Activated CD4-positive, alpha-beta T cell treated with anti-CD3 and anti-CD28 coated beads, Interleukin-10, Interleukin-2, amounts not matched to agents 100 ng/mL and 50 ng/mL, durations not matched to agents 16 hours and 8 hours (primary cell): Measurements from ENCODE around the gene CACNA1C.
A peak's percentile ranks its signal among the peaks of the same experiment; 100 is the strongest.
"Not testable (repeated sequence)": the region's sequence is repeated elsewhere in the genome, so short reads cannot be mapped to it uniquely, and the experiment has no call there.

Experiments used
- DNase-seq: peaks from one replicate; pipeline ENCODE4 v3.0.0-alpha.2; 2020

The CACNA1C gene

GRCh38 chr12:2236506-2237294, 183.9 kb downstream of the CACNA1C start:
- no peak for DNase-seq

GRCh38 chr12:2238111-2238510, 185.3 kb downstream of the CACNA1C start:
- no peak for DNase-seq

GRCh38 chr12:2239381-2239871, 186.6 kb downstream of the CACNA1C start:
- DNase-seq, result no peak

GRCh38 chr12:2240390-2240789, 187.6 kb downstream of the CACNA1C start:
- DNase-seq, result no peak

- DNase-seq, result no peak
These were observed 188.2 kb downstream of the CACNA1C start for GRCh38 chr12:2240984-2241383.

- DNase-seq, result no peak
These were observed 189.4 kb downstream of the CACNA1C start for GRCh38 chr12:2242216-2242615.

- DNase-seq, result no peak
These were observed 190.0 kb downstream of the CACNA1C start for GRCh38 chr12:2242816-2243215.

GRCh38 chr12:2243275-2243674, 190.5 kb downstream of the CACNA1C start:
- no peak for DNase-seq

- no peak for DNase-seq
These were observed 191.4 kb downstream of the CACNA1C start for GRCh38 chr12:2244013-2244861.

GRCh38 chr12:2246358-2246757, 193.6 kb downstream of the CACNA1C start:
- DNase-seq, result no peak

- DNase-seq, result no peak
These were observed 194.3 kb downstream of the CACNA1C start for GRCh38 chr12:2247120-2247519.

- no peak for DNase-seq
These were observed 194.8 kb downstream of the CACNA1C start for GRCh38 chr12:2247596-2247995.

- DNase-seq, result no peak
These were observed 195.5 kb downstream of the CACNA1C start for GRCh38 chr12:2248087-2248900.

GRCh38 chr12:2248901-2249381, 196.2 kb downstream of the CACNA1C start:
- DNase-seq, result peak; percentile 16

- no peak for DNase-seq
These were observed 198.0 kb downstream of the CACNA1C start for GRCh38 chr12:2250797-2251196.

- DNase-seq, result no peak
These were observed 198.9 kb downstream of the CACNA1C start for GRCh38 chr12:2251526-2252209.

- no peak for DNase-seq
These were observed 202.5 kb downstream of the CACNA1C start for GRCh38 chr12:2255311-2255710.

- DNase-seq, result not testable (repeated sequence)
These were observed 202.9 kb downstream of the CACNA1C start for GRCh38 chr12:2255731-2256130.

GRCh38 chr12:2256453-2256852, 203.7 kb downstream of the CACNA1C start:
- no peak for DNase-seq

GRCh38 chr12:2256915-2257314, 204.1 kb downstream of the CACNA1C start:
- DNase-seq, result no peak

GRCh38 chr12:2258025-2258424, 205.2 kb downstream of the CACNA1C start:
- DNase-seq, result no peak

GRCh38 chr12:2259369-2259768, 206.6 kb downstream of the CACNA1C start:
- no peak for DNase-seq
